ENCODE measurements around the gene SNN. TPM values are rescaled to one million over a fixed set of nuclear protein-coding genes. Genes with fewer than 3 reads are reported as not detected.

Gene SNN
- total and polyA plus RNA-seq, 2 of the 8 experiments (the other 6 are each of a cell fraction or from before 2014, with no cell fraction given): 37.4 to 66.9 TPM

GRCh38 chr16:11635679-11636171 is 32.5 kb upstream of the SNN start:
- Histone ChIP-seq H2BK120ac (replicated peaks; ENCODE audit: low read depth, low read length) (no peak overlapping the region), H3K9ac (replicated peaks in 1 of 4; ENCODE audit: extremely low read depth in 1 of 4, low read depth in 3 of 4, low read length in 3 of 4) (peak overlapping the region in 3 of 4 experiments; percentile 15 to 65 (median 62); a peak in 6 of 7 replicates), H4K20me1 (replicated peaks in 1 of 2; ENCODE audit: control insufficient read depth in 1 of 2, insufficient read depth in 2 of 2, low read length in 2 of 2) (peaks cover 0 to 2% of the 10 kb centered on the region in 2 experiments), H2BK5ac (ENCODE audit: low read depth, low read length) (peak overlapping the region; percentile 53; the same call in 1 of the 2 replicates), H3K4me2 (ENCODE audit: insufficient read depth in 1 of 2, low read depth in 2 of 2, low read length in 2 of 2) (peak overlapping the region; percentile 65 to 72), H3K27ac (ENCODE audit: low read depth, low read length) (peak overlapping the region; percentile 65; the same call in 1 of the 2 replicates), H2AK5ac (ENCODE audit: low read depth, low read length) (peak overlapping the region; percentile 30; the same call in 1 of the 2 replicates), H3K79me1 (ENCODE audit: low read depth, low read length) (no peaks in the 10 kb centered on the region; the same call in 1 of the 2 replicates), H3K56ac (replicated peaks; ENCODE audit: insufficient read length, low read depth, low read length) (no peak overlapping the region), H3K9me3 (ENCODE audit: insufficient read depth in 2 of 2, low read depth in 1 of 2, low read length in 1 of 2) (no peaks in the 10 kb centered on the region), H3K23me2 (ENCODE audit: low read depth, low read length) (peaks cover 8% of the 10 kb centered on the region; the same call in 1 of the 2 replicates), H3K36me3 (ENCODE audit: control insufficient read depth in 2 of 4, insufficient read depth in 4 of 4, low read length in 3 of 4) (no peaks in the 10 kb centered on the region), H3K27me3 (replicated peaks in 1 of 4; ENCODE audit: control insufficient read depth in 3 of 4, extremely low read depth in 1 of 4, insufficient read depth in 3 of 4, low read length in 3 of 4) (no peaks in the 10 kb centered on the region), H3K18ac (ENCODE audit: extremely low read depth, low read length) (peak overlapping the region; percentile 86), H3K14ac (ENCODE audit: insufficient read length) (peak overlapping the region; percentile 37), H3K23ac (ENCODE audit: insufficient read length) (no peak overlapping the region), H2BK12ac (ENCODE audit: low read depth, low read length) (peak overlapping the region; percentile 75), H2AFZ (ENCODE audit: low read length) (no peak overlapping the region), H3K4ac (replicated peaks; ENCODE audit: insufficient read length, low read depth, low read length) (no peak overlapping the region), H3K4me1 (replicated peaks in 1 of 4; ENCODE audit: control insufficient read depth in 3 of 4, insufficient read depth in 4 of 4, low read length in 3 of 4) (peaks cover 0 to 23% (median 18%) of the 10 kb centered on the region in 4 experiments; a peak in 6 of 7 replicates), H4K91ac (replicated peaks; ENCODE audit: insufficient read length, low read length) (no peak overlapping the region), H3K79me2 (ENCODE audit: control insufficient read depth in 1 of 2, insufficient read depth in 2 of 2, low read length in 2 of 2) (no peaks in the 10 kb centered on the region), H2BK15ac (ENCODE audit: low read length) (0 out of 2 replicates have a peak overlapping the region, but pooled peaks have one; percentile 46), H2BK20ac (ENCODE audit: low read length) (no peak overlapping the region; the same call in 1 of the 2 replicates), H4K8ac (ENCODE audit: extremely low read depth, insufficient read depth, low read length) (peak overlapping the region; percentile 19; the same call in 1 of the 2 replicates), H3K4me3 (ENCODE audit: extremely low read depth in 1 of 4, insufficient read depth in 2 of 4, low read depth in 3 of 4, low read length in 4 of 4) (peak overlapping the region; percentile 6 to 47 (median 32); a peak in 6 of 8 replicates), H4K5ac (ENCODE audit: insufficient read length, low read depth, low read length) (peak overlapping the region; percentile 80)
- CTCF ChIA-PET (ENCODE audit: partially characterized antibody): interaction anchor here (1.0 to 4.2 kb wide), 11 partner anchors 9 to 263 kb away, joined by 3 to 24 read pairs (median 5); no protein-coding TSS in a partner anchor
- WGBS, 2 experiments (ENCODE audit: extremely low coverage in 1 of 2, insufficient coverage in 1 of 2, insufficient read length in 1 of 2, insufficient replicate concordance in 2 of 2, low coverage in 1 of 2, low lambda C conversion rate in 2 of 2, missing lambda C conversion rate in 1 of 2): 68% methylated on average over 12 of the region's 12 CpGs; no CpG with 5 or more reads in 1 of the 2 experiments
- FAIRE-seq: no peak
- TF ChIP-seq MAX (IDR thresholded peaks at IDR 0.05): peak; percentile 75
- no peak for TF ChIP-seq BRCA1 (IDR thresholded peaks at IDR 0.05; ENCODE audit: low read depth, low read length)
- 0 out of 2 replicates have a peak, but pooled peaks have one; percentile 2 for TF ChIP-seq YY1 (IDR thresholded peaks at IDR 0.05; ENCODE audit: low read depth, low read length)
- TF ChIP-seq CBX8 (IDR thresholded peaks at IDR 0.05; ENCODE audit: borderline replicate concordance, low read depth, low read length): no peak
- TF ChIP-seq E2F6 (IDR thresholded peaks at IDR 0.05): peak; percentile 59; the same call in 1 of the 2 replicates
- TF ChIP-seq SUZ12 (IDR thresholded peaks at IDR 0.05; ENCODE audit: low read length): 0 out of 2 replicates have a peak, but pooled peaks have one; percentile 24
- TF ChIP-seq MAFK (IDR thresholded peaks at IDR 0.05; ENCODE audit: low read depth, low read length): no peak
- peak; percentile 82 for TF ChIP-seq KDM1A (IDR thresholded peaks at IDR 0.05; ENCODE audit: borderline replicate concordance, low read length)
- TF ChIP-seq SIRT6 (IDR thresholded peaks at IDR 0.05; ENCODE audit: low read length): no peak
- POLR2A ChIA-PET (ENCODE audit: partially characterized antibody): interaction anchor here (0.7 to 3.7 kb wide), 24 partner anchors 9 to 229 kb away, joined by 3 to 23 read pairs (median 5); partner anchors contain the start of gene SNN
- no peak for DNase-seq (ENCODE audit: low read depth in 1 of 2, low spot score in 2 of 2)
